ENCODE measurements around the gene ZNF747. TPM values are rescaled to one million over a fixed set of nuclear protein-coding genes. Genes with fewer than 3 reads are reported as not detected.

The ZNF747 gene
- total RNA-seq, 1 experiment from 2014 or later, result 8.9 TPM

DNA sequence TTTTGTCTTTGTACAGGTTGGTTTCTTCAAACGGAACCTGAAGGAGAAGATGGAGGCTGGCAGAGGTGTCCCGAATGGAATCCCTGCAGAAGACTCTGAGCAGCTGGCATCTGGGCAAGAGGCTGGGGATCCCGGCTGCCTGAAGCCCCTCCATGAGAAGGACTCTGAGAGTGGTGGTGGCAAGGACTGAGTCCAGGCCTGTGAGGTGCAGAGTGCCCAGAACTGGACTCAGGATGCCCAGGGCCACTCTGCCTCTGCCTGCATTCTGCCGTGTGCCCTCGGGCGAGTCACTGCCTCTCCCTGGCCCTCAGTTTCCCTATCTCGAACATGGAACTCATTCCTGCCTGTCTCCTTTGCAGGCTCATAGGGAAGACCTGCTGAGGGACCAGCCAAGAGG, 13.2 kb downstream of the ZNF747 start:
- H3F3A ChIP-seq (ENCODE audit: low read length, unreplicated experiment), result no peaks in the 10 kb centered on the region
- H3K4me2 ChIP-seq (ENCODE audit: low read length), result no peak overlapping the region
- no peaks in the 10 kb centered on the region for H4K20me1 ChIP-seq (ENCODE audit: low read length)
- no peaks in the 10 kb centered on the region for H3K36me3 ChIP-seq (ENCODE audit: low read depth, low read length)
- no peaks in the 10 kb centered on the region for H3K4me1 ChIP-seq (ENCODE audit: insufficient read depth, low read length)
- H3K9me2 ChIP-seq (replicated peaks; ENCODE audit: low read length), result no peaks in the 10 kb centered on the region
- H3K4me3 ChIP-seq (ENCODE audit: low read length), result no peak overlapping the region
- peaks cover 8% of the 10 kb centered on the region for H3K79me2 ChIP-seq (ENCODE audit: low read length)
- no peak overlapping the region for H3K9ac ChIP-seq (ENCODE audit: low read length)
- no peaks in the 10 kb centered on the region for H3K27me3 ChIP-seq (ENCODE audit: low read length)
- intact Hi-C loops (cut with micrococcal nuclease), result loop anchor here (10.0 kb wide), 2 partner anchors 77 to 113 kb away; partner anchors contain the start of gene SEPHS2
- no peaks in the 10 kb centered on the region for H3K9me3 ChIP-seq (ENCODE audit: low read length)
- CTCF ChIA-PET, result no interaction called here
- no peak for ATAC-seq
- POLR2A ChIA-PET (ENCODE audit: unreplicated experiment), result no interaction called here
- H2AFZ ChIP-seq (ENCODE audit: low read length), result no peak overlapping the region
- no peak overlapping the region for H3K27ac ChIP-seq (ENCODE audit: low read length)
- no peak for TF ChIP-seq EZH2 (IDR thresholded peaks at IDR 0.05; ENCODE audit: low read length, unreplicated experiment)
- DNase-seq, result no peak
- BruUV-seq (replicated peaks), result no TSS peak

DNA sequence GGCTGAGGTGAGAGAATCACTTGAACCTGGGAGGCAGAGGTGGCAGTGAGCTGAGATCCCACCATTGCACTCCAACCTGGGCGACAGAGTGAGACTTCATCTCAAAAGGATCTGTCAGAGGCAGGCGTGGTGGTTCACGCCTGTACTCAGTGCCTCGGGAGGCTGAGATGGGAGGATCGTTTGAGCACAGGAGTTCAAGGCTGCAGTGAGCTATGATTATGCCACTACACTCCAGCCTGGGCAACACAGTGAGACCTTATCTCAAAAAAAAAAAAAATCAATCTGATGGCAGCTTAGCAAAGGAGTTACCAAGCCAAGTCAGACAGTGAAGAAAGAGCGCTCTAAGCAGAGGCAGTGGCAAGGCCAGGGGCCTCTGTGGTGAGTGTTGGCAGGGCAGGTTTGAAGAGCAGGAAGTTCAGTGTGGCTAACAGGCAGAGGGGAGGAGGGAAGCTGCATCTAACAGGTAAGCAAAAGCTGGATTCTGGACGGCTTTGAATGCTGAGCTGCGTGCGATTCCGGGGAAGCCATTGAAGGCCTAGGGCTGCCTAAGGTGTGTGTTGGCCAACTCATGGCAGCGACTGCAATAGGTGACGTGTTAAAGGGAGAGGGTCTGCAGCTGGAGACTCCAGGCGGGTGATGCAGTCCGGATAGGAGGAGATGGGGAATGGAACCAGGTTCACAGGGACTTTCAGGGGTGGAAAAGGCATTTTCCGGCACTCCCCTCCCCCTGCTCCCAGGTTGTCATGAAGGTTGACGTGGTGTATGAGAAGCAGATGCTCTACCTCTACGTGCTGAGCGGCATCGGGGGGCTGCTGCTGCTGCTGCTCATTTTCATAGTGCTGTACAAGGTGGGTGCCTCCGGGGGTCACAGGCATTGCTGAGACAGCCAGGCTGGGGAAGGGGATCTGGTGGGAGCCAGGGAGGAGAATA, 15.3 kb downstream of the ZNF747 start:
- Histone ChIP-seq H3K9ac (ENCODE audit: low read length) (no peak overlapping the region), H3K27me3 (ENCODE audit: low read length) (no peaks in the 10 kb centered on the region), H3K4me1 (ENCODE audit: insufficient read depth, low read length) (no peaks in the 10 kb centered on the region), H3K27ac (ENCODE audit: low read length) (no peak overlapping the region), H3K36me3 (ENCODE audit: low read depth, low read length) (no peaks in the 10 kb centered on the region), H4K20me1 (ENCODE audit: low read length) (no peaks in the 10 kb centered on the region), H3K9me3 (ENCODE audit: low read length) (no peaks in the 10 kb centered on the region), H3F3A (ENCODE audit: low read length, unreplicated experiment) (no peaks in the 10 kb centered on the region), H2AFZ (ENCODE audit: low read length) (no peak overlapping the region), H3K4me2 (ENCODE audit: low read length) (no peak overlapping the region), H3K9me2 (replicated peaks; ENCODE audit: low read length) (no peaks in the 10 kb centered on the region), H3K79me2 (ENCODE audit: low read length) (no peaks in the 10 kb centered on the region), H3K4me3 (ENCODE audit: low read length) (no peak overlapping the region)
- no peak for TF ChIP-seq EZH2phosphoT487 (IDR thresholded peaks at IDR 0.05; ENCODE audit: borderline replicate concordance, low read length)
- TF ChIP-seq, protein P1, sequence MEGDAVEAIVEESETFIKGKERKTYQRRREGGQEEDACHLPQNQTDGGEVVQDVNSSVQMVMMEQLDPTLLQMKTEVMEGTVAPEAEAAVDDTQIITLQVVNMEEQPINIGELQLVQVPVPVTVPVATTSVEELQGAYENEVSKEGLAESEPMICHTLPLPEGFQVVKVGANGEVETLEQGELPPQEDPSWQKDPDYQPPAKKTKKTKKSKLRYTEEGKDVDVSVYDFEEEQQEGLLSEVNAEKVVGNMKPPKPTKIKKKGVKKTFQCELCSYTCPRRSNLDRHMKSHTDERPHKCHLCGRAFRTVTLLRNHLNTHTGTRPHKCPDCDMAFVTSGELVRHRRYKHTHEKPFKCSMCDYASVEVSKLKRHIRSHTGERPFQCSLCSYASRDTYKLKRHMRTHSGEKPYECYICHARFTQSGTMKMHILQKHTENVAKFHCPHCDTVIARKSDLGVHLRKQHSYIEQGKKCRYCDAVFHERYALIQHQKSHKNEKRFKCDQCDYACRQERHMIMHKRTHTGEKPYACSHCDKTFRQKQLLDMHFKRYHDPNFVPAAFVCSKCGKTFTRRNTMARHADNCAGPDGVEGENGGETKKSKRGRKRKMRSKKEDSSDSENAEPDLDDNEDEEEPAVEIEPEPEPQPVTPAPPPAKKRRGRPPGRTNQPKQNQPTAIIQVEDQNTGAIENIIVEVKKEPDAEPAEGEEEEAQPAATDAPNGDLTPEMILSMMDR (conservative IDR thresholded peaks at IDR 0.05; ENCODE audit: low read depth, low read length), result no peak
- no peak for TF ChIP-seq EZH2 (IDR thresholded peaks at IDR 0.05; ENCODE audit: low read length, unreplicated experiment)
- CTCF ChIA-PET, result no interaction called here
- POLR2A ChIA-PET (ENCODE audit: unreplicated experiment), result no interaction called here
- BruUV-seq (replicated peaks), result no TSS peak
- intact Hi-C loops (cut with micrococcal nuclease), result loop anchor here (10.0 kb wide), 2 partner anchors 75 to 115 kb away; partner anchors contain the start of gene SEPHS2
- ATAC-seq (no peak), DNase-seq (no peak)

DNA sequence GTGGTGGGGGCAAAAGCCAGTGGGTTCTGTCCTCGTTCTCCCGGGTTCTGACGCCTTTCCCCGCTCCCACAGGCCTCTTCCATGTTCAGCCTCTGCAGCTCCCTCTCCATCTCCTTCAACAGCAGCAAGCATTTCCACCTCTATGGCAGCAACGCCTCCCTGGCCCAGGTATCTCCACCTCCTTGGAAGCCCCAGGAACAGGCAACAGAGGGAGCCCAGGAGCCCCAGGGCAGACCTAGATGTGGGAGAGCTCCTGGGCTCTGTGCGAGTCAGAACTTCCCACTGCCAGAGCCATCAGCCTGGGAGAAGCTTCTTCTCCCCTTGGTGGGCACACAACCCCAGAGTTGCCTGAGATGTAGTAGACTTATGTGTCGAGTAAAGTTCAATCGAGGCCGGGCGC, 16.1 kb downstream of the ZNF747 start:
- no peaks in the 10 kb centered on the region for H3K36me3 ChIP-seq (ENCODE audit: low read depth, low read length)
- no peaks in the 10 kb centered on the region for H3K9me3 ChIP-seq (ENCODE audit: low read length)
- no peak overlapping the region for H3K4me3 ChIP-seq (ENCODE audit: low read length)
- TF ChIP-seq EZH2 (IDR thresholded peaks at IDR 0.05; ENCODE audit: low read length, unreplicated experiment) (no peak), EZH2phosphoT487 (IDR thresholded peaks at IDR 0.05; ENCODE audit: borderline replicate concordance, low read length) (no peak)
- intact Hi-C loops (cut with micrococcal nuclease), result no loop called here
- no peak overlapping the region for H3K9ac ChIP-seq (ENCODE audit: low read length)
- H3K4me2 ChIP-seq (ENCODE audit: low read length), result no peak overlapping the region
- H3F3A ChIP-seq (ENCODE audit: low read length, unreplicated experiment), result no peaks in the 10 kb centered on the region
- H3K9me2 ChIP-seq (replicated peaks; ENCODE audit: low read length), result no peaks in the 10 kb centered on the region
- H3K27me3 ChIP-seq (ENCODE audit: low read length), result no peaks in the 10 kb centered on the region
- no peak overlapping the region for H2AFZ ChIP-seq (ENCODE audit: low read length)
- POLR2A ChIA-PET (ENCODE audit: unreplicated experiment), result no interaction called here
- BruUV-seq (replicated peaks), result no TSS peak
- no peaks in the 10 kb centered on the region for H4K20me1 ChIP-seq (ENCODE audit: low read length)
- ATAC-seq, result no peak
- CTCF ChIA-PET, result no interaction called here
- H3K79me2 ChIP-seq (ENCODE audit: low read length), result no peaks in the 10 kb centered on the region
- no peak for DNase-seq
- H3K27ac ChIP-seq (ENCODE audit: low read length), result no peak overlapping the region
- no peaks in the 10 kb centered on the region for H3K4me1 ChIP-seq (ENCODE audit: insufficient read depth, low read length)
